ENCODE data around the gene ZP2. TPM values are rescaled to one million over a fixed set of nuclear protein-coding genes. Genes with fewer than 3 reads are reported as not detected.

Gene ZP2
- total and polyA plus RNA-seq, 10 donors, result not detected

DNA sequence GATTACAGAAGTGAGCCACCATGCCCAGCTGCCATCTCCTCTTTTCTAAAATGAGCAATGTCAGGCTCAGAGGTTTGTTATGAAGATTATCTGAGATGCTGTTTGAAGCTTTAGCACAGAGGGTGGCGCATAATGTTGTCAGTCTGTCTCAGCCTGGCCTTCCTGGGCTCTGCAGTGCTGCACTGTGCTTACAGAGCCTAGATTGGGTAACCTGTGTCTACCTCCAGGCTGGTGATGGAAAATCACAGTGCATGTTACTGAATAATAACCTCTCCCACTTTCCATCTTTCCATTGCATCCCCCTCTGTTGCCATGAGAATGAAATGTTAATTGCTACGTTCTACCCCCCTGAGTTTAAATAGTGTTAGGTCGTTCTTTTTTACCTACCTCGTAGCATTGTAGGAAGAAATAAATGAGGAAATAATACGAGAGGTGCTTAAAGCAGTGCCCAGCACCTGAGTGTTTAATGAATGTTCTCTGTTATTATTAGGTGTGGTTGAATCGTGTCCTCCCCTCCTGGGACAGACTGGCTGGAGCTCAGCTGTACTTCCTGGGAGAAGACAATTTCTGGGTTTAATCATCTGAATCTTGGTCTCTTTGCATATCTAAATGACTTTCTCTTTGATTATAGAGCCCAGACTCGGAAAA, 46.7 kb downstream of the ZP2 start:
- Histone ChIP-seq H3K4me3 (no peak overlapping the region), H3K4me1 (peaks cover 0 to 20% (median 6%) of the 10 kb centered on the region in 6 donors), H3K27ac (no peak overlapping the region), H3K27me3 (replicated peaks in 1 of 7) (no peaks in the 10 kb centered on the region), H3K9me3 (no peaks in the 10 kb centered on the region), H3K36me3 (peaks cover 0 to 68% (median 21%) of the 10 kb centered on the region in 6 donors)
- 92 to 97% (median 94%) methylated on average over 7 of the region's 7 CpGs for WGBS, 5 donors
- TF ChIP-seq POLR2AphosphoS5 (IDR thresholded peaks at IDR 0.05) (no peak), POLR2A (IDR thresholded peaks at IDR 0.05) (no peak)
- TF ChIP-seq, protein P1, sequence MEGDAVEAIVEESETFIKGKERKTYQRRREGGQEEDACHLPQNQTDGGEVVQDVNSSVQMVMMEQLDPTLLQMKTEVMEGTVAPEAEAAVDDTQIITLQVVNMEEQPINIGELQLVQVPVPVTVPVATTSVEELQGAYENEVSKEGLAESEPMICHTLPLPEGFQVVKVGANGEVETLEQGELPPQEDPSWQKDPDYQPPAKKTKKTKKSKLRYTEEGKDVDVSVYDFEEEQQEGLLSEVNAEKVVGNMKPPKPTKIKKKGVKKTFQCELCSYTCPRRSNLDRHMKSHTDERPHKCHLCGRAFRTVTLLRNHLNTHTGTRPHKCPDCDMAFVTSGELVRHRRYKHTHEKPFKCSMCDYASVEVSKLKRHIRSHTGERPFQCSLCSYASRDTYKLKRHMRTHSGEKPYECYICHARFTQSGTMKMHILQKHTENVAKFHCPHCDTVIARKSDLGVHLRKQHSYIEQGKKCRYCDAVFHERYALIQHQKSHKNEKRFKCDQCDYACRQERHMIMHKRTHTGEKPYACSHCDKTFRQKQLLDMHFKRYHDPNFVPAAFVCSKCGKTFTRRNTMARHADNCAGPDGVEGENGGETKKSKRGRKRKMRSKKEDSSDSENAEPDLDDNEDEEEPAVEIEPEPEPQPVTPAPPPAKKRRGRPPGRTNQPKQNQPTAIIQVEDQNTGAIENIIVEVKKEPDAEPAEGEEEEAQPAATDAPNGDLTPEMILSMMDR (IDR thresholded peaks at IDR 0.05 in 8 of 11, conservative IDR thresholded peaks at IDR 0.05 in 3 of 11), result no peak
- intact Hi-C loops (cut with DNase I; ENCODE audit: low total_unique reads), result no loop called here
- DNase-seq, result no peak

DNA sequence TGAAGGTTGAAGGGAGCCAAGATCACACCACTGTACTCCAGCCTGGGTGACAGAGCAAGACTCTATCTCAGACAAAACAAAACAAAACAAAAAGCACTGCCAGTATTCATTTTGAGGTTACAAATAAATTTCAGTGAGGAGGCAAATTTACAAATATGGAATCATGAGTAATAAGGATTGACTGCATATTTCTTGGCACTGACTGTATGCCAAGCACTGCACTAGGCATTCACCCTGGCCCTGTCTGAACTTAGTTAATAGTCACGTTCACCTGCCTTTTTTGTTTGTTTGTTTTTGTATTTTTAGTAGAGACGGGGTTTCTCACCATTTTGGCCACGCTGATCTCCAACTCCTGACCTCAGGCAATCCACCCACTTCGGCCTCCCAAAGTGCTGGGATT, 47.8 kb downstream of the ZP2 start:
- intact Hi-C loops (cut with DNase I; ENCODE audit: low total_unique reads), result no loop called here
- no peaks in the 10 kb centered on the region for H3K9me3 ChIP-seq
- peaks cover 0 to 68% (median 21%) of the 10 kb centered on the region in 6 donors for H3K36me3 ChIP-seq
- no peak for DNase-seq
- H3K27ac ChIP-seq, result no peak overlapping the region
- TF ChIP-seq POLR2AphosphoS5 (IDR thresholded peaks at IDR 0.05), result no peak
- peaks cover 0 to 29% (median 15%) of the 10 kb centered on the region in 6 donors for H3K4me1 ChIP-seq
- H3K27me3 ChIP-seq (replicated peaks in 1 of 7), result no peaks in the 10 kb centered on the region
- WGBS, 5 donors, result 84 to 96% (median 93%) methylated on average over 4 of the region's 4 CpGs
- no peak overlapping the region for H3K4me3 ChIP-seq

DNA sequence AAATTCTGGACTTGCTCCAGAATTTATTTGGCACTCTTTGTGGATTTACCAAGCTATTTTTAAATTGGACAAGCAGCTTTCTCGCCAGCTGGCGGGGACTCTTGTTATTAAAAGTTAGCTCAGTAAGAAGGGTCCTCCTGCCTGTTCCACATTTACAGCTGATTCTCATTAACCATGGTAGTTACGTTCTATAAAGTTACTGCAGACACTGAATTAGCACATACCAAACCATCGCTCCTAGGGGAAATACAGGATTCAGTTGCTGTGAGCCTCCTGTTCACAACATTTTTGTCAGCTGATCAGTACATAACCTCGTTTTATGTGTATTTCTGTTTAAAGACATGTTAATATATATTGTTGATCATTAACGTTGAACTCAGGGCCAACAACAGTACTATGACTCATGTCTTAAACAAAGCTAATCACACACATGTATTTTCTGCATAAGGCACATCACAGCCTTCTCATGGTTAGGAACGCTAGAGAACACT, 48.7 kb downstream of the ZP2 start:
- peaks cover 0 to 68% (median 21%) of the 10 kb centered on the region in 6 donors for H3K36me3 ChIP-seq
- TF ChIP-seq, protein P1 (IDR thresholded peaks at IDR 0.05 in 8 of 11, conservative IDR thresholded peaks at IDR 0.05 in 3 of 11), result no peak
- TF ChIP-seq POLR2A (IDR thresholded peaks at IDR 0.05), result no peak
- no peak for TF ChIP-seq POLR2AphosphoS5 (IDR thresholded peaks at IDR 0.05)
- intact Hi-C loops (cut with DNase I; ENCODE audit: low total_unique reads), result no loop called here
- H3K27ac ChIP-seq, result no peak overlapping the region
- no peaks in the 10 kb centered on the region for H3K27me3 ChIP-seq (replicated peaks in 1 of 7)
- peaks cover 7 to 36% (median 22%) of the 10 kb centered on the region in 6 donors for H3K4me1 ChIP-seq
- H3K9me3 ChIP-seq, result no peaks in the 10 kb centered on the region
- WGBS, 5 donors, result 72 to 82% (median 80%) methylated on average over 7 of the region's 7 CpGs
- H3K4me3 ChIP-seq, result no peak overlapping the region
- no peak for DNase-seq

DNA sequence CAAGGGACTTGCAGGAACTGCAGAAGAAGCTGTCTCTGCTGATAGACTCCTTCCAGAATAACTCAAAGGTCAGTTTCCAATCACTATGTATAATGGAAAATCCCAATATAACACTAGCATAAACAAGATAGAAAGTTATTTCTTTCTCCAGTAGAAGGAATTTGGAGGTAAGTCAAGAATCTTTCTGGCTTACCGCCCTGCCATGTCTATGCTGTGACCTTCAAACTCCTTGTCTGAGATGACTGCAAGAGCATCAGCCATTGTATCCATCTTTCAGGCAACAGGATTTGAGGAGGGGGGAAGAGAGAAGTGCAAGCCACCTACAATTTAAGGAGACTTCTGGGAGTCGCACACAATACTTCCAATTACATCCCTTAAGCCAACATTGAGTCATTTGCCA, 50.2 kb downstream of the ZP2 start:
- Histone ChIP-seq H3K27me3 (replicated peaks in 1 of 7) (no peaks in the 10 kb centered on the region), H3K4me3 (no peak overlapping the region), H3K27ac (no peak overlapping the region), H3K4me1 (peaks cover 9 to 44% (median 28%) of the 10 kb centered on the region in 6 donors), H3K36me3 (peaks cover 0 to 54% (median 14%) of the 10 kb centered on the region in 6 donors), H3K9me3 (no peaks in the 10 kb centered on the region)
- no peak for DNase-seq
- TF ChIP-seq POLR2AphosphoS5 (IDR thresholded peaks at IDR 0.05), result no peak
- TF ChIP-seq POLR2A (IDR thresholded peaks at IDR 0.05), result no peak
- TF ChIP-seq, protein P1 (IDR thresholded peaks at IDR 0.05 in 8 of 11, conservative IDR thresholded peaks at IDR 0.05 in 3 of 11), result no peak
- intact Hi-C loops (cut with DNase I; ENCODE audit: low total_unique reads), result no loop called here
- WGBS, 5 donors, result 85 to 100% (median 95%) methylated on average over 2 of the region's 2 CpGs
